ENCODE results near the gene FRRS1L.

The FRRS1L gene

DNA sequence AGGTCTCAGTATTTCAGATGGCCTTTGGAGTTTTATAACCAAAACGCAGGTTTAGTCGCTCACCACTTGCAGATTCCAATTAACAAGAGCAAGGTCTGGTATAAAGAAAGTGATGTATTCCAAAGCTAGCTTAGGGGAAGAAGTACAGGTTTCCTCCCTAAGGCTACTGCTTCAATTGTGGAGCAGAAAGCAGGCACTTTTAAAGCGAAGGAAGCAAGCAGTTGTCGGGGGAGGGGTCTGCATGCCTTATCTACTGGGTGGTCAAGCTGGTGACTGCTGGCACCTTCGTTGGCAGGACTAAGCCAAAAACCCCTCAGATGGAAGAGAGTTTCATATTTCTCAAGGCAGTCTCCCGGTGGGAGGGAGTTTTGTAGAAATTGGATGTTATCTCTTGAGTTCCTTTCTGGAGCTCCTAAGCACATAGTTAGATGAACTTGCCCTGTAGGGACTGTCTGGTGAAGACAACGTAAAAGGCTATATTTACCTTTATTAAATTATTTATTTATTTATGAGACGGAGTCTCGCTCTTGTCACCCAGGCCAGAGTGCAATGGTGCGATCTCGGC, 45.7 kb downstream of the FRRS1L start:
- TF ChIP-seq, protein P1, sequence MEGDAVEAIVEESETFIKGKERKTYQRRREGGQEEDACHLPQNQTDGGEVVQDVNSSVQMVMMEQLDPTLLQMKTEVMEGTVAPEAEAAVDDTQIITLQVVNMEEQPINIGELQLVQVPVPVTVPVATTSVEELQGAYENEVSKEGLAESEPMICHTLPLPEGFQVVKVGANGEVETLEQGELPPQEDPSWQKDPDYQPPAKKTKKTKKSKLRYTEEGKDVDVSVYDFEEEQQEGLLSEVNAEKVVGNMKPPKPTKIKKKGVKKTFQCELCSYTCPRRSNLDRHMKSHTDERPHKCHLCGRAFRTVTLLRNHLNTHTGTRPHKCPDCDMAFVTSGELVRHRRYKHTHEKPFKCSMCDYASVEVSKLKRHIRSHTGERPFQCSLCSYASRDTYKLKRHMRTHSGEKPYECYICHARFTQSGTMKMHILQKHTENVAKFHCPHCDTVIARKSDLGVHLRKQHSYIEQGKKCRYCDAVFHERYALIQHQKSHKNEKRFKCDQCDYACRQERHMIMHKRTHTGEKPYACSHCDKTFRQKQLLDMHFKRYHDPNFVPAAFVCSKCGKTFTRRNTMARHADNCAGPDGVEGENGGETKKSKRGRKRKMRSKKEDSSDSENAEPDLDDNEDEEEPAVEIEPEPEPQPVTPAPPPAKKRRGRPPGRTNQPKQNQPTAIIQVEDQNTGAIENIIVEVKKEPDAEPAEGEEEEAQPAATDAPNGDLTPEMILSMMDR (conservative IDR thresholded peaks at IDR 0.05; ENCODE audit: low read depth): no peak
- POLR2A ChIA-PET (ENCODE audit: low non-redundant PET): no interaction called here
- DNase-seq (ENCODE audit: low spot score): no peak
- CTCF ChIA-PET: interaction anchor here (0.7 to 1.0 kb wide), 2 partner anchors 28 to 35 kb away, joined by 3 to 4 read pairs; no protein-coding TSS in a partner anchor
- no peak overlapping the region for H3K27ac ChIP-seq

DNA sequence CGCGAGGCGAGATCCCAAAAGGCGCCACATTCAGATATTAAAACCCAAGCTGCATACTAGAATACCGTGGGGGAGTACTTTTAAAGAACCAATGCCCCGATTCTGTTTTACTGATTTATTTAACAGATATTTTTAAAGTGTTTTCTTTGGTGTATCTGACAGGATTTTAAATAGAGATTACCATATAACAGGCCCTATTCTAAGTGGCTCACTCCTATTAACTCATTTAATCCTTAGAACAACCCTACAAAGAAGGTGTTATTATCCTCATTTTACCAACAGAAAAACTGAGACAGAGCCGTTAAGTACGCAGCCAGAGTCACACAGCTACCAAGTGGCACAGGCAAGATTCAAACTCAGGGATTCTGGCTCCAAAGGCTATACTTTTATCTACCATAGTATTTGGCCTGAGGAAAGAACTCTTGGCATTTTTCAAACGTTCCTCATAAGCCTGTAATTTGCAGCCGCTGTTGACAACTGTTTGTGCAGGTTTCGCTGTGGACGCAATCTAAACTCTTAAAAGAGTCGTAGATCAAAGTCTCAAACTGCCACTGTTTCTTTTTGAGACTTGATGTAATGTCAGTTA, 46.8 kb downstream of the FRRS1L start:
- CTCF ChIA-PET: interaction anchor here (0.6 to 0.9 kb wide), 4 partner anchors 63 to 1298 kb away, joined by 3 read pairs; no protein-coding TSS in a partner anchor
- H3K27ac ChIP-seq: no peak overlapping the region
- POLR2A ChIA-PET (ENCODE audit: low non-redundant PET): interaction anchor here (0.5 to 0.6 kb wide), 4 partner anchors 10 to 48 kb away, joined by 3 to 4 read pairs (median 3); no protein-coding TSS in a partner anchor
- DNase-seq (ENCODE audit: low spot score): no peak
- TF ChIP-seq, protein P1 (conservative IDR thresholded peaks at IDR 0.05; ENCODE audit: low read depth): no peak

DNA sequence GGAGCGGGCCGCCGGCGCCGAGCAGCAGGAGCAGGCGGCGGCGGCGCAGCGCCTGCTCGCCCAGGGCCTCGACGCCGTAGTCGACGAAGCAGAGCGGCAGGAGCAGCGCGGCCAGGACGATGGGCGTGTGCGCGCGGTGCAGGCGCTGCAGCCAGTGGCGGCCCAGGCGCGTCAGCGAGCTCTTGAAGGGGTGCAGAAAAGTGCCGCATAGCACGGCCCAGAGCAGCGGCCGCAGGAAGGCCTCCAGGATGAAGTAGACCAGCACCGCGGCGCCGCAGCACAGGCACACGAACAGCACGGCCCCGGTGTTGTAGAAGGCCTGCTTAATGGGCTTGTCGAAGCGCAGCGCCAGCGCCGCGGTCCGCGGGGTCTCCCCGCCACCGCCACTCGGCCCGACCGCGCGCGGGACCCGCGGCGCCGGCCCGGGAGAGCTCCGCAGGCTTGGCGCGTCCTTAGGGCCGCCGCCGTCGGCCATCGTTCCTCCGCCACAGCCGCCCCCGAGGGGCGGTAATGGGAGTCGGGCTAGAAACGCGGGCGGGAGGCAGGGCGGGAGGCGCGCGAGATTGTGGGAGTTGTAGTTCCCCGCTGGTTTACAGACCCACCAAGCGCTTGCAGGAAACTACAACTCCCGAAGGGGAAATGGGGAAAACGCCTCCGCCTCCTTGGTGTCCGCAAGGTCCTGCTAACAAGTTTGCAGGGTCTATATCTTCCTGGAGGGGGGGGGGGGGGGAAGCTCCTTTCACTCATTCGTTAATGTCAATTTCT, 47.4 kb downstream of the FRRS1L start, which contains the start of gene TMEM245:
TMEM245 (minus strand) TSS at position 509 of the 765 bp plus-strand sequence; CDS start at position 475, 34 bp downstream.
- TF ChIP-seq, protein P1 (conservative IDR thresholded peaks at IDR 0.05; ENCODE audit: low read depth): no peak

DNA sequence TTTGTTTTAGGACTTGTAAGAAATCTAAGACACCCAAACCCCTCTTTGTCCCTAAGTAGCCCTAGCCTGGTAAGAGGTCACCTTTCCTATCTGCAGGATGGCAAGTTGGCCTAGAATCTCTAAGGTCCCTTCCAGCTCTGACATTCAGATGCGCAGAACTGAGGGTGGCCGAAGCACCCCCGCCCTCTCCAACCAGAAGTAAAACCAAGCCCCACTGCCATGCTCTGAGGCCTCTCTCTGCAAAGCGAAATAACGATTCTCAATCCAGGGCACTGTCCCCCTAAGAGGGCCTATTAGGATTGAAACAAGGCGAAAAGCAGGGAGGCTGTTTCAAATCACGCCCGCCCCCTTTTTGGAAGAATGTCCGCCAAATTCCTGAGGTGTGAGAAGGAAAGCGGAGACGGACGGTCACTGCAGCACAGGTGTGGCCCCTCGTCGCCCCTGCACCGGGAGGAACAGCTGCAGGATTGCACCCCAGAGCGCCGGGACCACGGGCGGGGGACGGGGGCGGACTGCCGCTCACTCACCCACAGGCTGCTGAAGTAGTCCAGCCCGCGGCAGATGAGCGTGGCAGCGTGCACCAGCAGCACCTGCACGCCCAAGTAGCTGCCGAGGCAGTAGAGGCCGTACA, 48.1 kb downstream of the FRRS1L start:
- DNase-seq (ENCODE audit: low spot score): peak; percentile 54
- POLR2A ChIA-PET (ENCODE audit: low non-redundant PET): no interaction called here
- H3K27ac ChIP-seq: peak overlapping the region; percentile 88
- TF ChIP-seq, protein P1 (conservative IDR thresholded peaks at IDR 0.05; ENCODE audit: low read depth): no peak
- CTCF ChIA-PET: interaction anchor here (0.9 to 2.4 kb wide), 5 partner anchors 16 to 167 kb away, joined by 3 to 8 read pairs (median 3); no protein-coding TSS in a partner anchor

More for the DNA sequence above, 47.4 kb downstream of the FRRS1L start, which contains the start of gene TMEM245:
- peak within 1 kb of the TSS; percentile 88 for H3K27ac ChIP-seq
- DNase-seq (ENCODE audit: low spot score): peak; percentile 99
- ChIA-PET CTCF (interaction anchor here (0.6 to 2.4 kb wide), 5 partner anchors 39 to 1297 kb away, joined by 3 to 8 read pairs (median 3); no protein-coding TSS in a partner anchor), POLR2A (ENCODE audit: low non-redundant PET) (interaction anchor here (0.5 to 0.6 kb wide), 4 partner anchors 9 to 49 kb away, joined by 3 to 4 read pairs (median 3); no protein-coding TSS in a partner anchor)

DNA sequence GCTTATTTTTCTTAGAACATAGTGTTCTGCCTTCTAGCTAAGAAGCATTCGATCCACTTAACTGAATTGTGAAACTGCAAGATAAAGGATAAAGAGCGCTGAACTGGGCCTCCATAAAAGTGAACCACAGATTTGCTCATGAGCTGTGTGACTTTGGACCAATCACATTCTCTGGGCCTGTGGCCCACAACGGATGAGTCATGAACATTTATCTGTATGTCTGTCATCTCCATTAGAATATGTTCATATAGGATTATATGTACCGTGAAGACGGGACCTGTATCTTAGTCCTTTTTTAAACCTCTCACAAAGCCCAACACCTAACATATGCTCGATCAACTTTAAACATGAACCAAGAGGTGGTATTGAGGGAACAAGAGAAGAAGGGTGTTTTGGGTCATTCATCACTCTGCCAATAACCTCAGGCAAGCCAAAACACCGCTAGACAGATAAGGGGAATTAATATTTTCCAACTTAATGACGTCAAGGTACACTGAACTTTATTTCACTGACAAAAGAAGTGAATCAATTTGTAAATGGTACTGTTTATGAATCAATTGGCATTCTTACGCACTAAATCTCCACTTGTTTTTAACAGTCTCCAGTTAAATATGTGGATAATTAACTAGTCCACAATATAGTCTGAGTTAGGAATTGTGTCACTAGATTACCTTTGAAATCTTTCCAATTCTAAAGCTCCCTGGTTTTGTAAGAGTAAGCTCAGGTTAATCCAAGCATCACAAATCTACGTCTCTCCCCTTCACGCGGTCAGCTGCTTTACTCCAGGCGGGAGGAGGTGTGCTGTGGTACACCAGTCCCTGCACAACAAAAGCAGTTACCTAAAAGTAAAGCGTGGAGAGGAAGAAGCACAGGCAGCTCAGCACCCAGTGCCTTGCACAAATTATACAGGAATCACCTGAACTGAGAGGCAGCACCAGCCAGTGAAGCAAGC, 48.9 kb downstream of the FRRS1L start:
- peak overlapping the region; percentile 88 for H3K27ac ChIP-seq

More for the DNA sequence above, 48.9 kb downstream of the FRRS1L start:
- TF ChIP-seq, protein P1 (conservative IDR thresholded peaks at IDR 0.05; ENCODE audit: low read depth): no peak
- CTCF ChIA-PET: interaction anchor here (0.6 to 2.4 kb wide), 6 partner anchors 15 to 246 kb away, joined by 3 to 8 read pairs (median 3); no protein-coding TSS in a partner anchor
- POLR2A ChIA-PET (ENCODE audit: low non-redundant PET): no interaction called here
- peak; percentile 96 for DNase-seq (ENCODE audit: low spot score)
